ENCODE data around the gene GTF2IRD1.
"Not testable (repeated sequence)": the region's sequence is repeated elsewhere in the genome, so short reads cannot be mapped to it uniquely, and the experiment has no call there.

Gene GTF2IRD1

GRCh38 chr7:74632505-74632904 lies 178.8 kb downstream of the GTF2IRD1 start:
- no peak for TF ChIP-seq CTCF (IDR thresholded peaks at IDR 0.05; ENCODE audit: low read depth, low read length)
- no peak for DNase-seq
- H3K27me3 ChIP-seq (ENCODE audit: insufficient read depth, low read depth, severe bottlenecking): no peaks in the 10 kb centered on the region
- H3K4me3 ChIP-seq (ENCODE audit: low read depth, low read length): no peak overlapping the region
- H3K9me3 ChIP-seq (ENCODE audit: severe bottlenecking): no peaks in the 10 kb centered on the region
- no peak overlapping the region for H3K27ac ChIP-seq
- H3K36me3 ChIP-seq: no peaks in the 10 kb centered on the region

- Histone ChIP-seq H3K9me3 (ENCODE audit: severe bottlenecking) (no peaks in the 10 kb centered on the region), H3K27me3 (ENCODE audit: insufficient read depth, low read depth, severe bottlenecking) (no peaks in the 10 kb centered on the region), H3K27ac (no peak overlapping the region), H3K4me3 (ENCODE audit: low read depth, low read length) (no peak overlapping the region), H3K36me3 (no peaks in the 10 kb centered on the region)
- no peak for DNase-seq
- TF ChIP-seq CTCF (IDR thresholded peaks at IDR 0.05; ENCODE audit: low read depth, low read length): no peak
Observed at GRCh38 chr7:74633451-74633921, 179.8 kb downstream of the GTF2IRD1 start.

- Histone ChIP-seq H3K36me3 (no peaks in the 10 kb centered on the region), H3K27me3 (ENCODE audit: insufficient read depth, low read depth, severe bottlenecking) (no peaks in the 10 kb centered on the region)
Observed at GRCh38 chr7:74637745-74638144, 184.0 kb downstream of the GTF2IRD1 start.

GRCh38 chr7:74650055-74650454 lies 196.3 kb downstream of the GTF2IRD1 start:
- not testable (repeated sequence) for H3K27ac ChIP-seq

More at GRCh38 chr7:74637745-74638144, 184.0 kb downstream of the GTF2IRD1 start:
- Histone ChIP-seq H3K4me3 (ENCODE audit: low read depth, low read length) (no peak overlapping the region), H3K9me3 (ENCODE audit: severe bottlenecking) (peaks cover 5% of the 10 kb centered on the region), H3K27ac (no peak overlapping the region)
- no peak for DNase-seq
- TF ChIP-seq CTCF (IDR thresholded peaks at IDR 0.05; ENCODE audit: low read depth, low read length): no peak

GRCh38 chr7:74650493-74651132 lies 196.9 kb downstream of the GTF2IRD1 start:
- H3K9me3 ChIP-seq (ENCODE audit: severe bottlenecking); H3K4me3 ChIP-seq (ENCODE audit: low read depth, low read length); H3K36me3 ChIP-seq; H3K27me3 ChIP-seq (ENCODE audit: insufficient read depth, low read depth, severe bottlenecking); DNase-seq; H3K27ac ChIP-seq: not testable (repeated sequence)

More at GRCh38 chr7:74650055-74650454, 196.3 kb downstream of the GTF2IRD1 start:
- H3K4me3 ChIP-seq (ENCODE audit: low read depth, low read length); H3K27me3 ChIP-seq (ENCODE audit: insufficient read depth, low read depth, severe bottlenecking); H3K36me3 ChIP-seq; H3K9me3 ChIP-seq (ENCODE audit: severe bottlenecking); DNase-seq: not testable (repeated sequence)

GRCh38 chr7:74651133-74651504 lies 197.4 kb downstream of the GTF2IRD1 start:
- H3K4me3 ChIP-seq (ENCODE audit: low read depth, low read length); H3K27me3 ChIP-seq (ENCODE audit: insufficient read depth, low read depth, severe bottlenecking); H3K36me3 ChIP-seq; H3K27ac ChIP-seq; DNase-seq; H3K9me3 ChIP-seq (ENCODE audit: severe bottlenecking): not testable (repeated sequence)

All from WERI-Rb-1 (cell line).